K562 (cell line): ENCODE measurements around the gene ZBTB38. TPM values are rescaled to one million over a fixed set of nuclear protein-coding genes. Genes with fewer than 3 reads are reported as not detected.
A peak's percentile ranks its signal among the peaks of the same experiment; 100 is the strongest.

Source experiments
- ATAC-seq: fragments of 200-7000 bp; cut with Tn5 transposase; 3 replicates; pipeline ENCODE4 v1.9.1; 2020; ENCODE audit warnings: moderate library complexity
- BruUV-seq: library from RNA; stranded (reverse); fragments of 400-500 nt; replicated peaks from 2 replicates; lab custom pipeline; 2021; lab: Mats Ljungman, UMichigan
- CTCF ChIA-PET: fragments of 300-600 bp; formaldehyde crosslinking; extraction: SDS; loops from one replicate; lab custom pipeline; 2021; ENCODE audit warnings: low intra/inter-chr PET ratio; lab: Yijun Ruan, JAX
- POLR2A ChIA-PET: fragments of 300-600, 350-650 bp; sonication (Branson Sonifier 250); formaldehyde crosslinking; extraction: SDS; loops from one replicate; lab custom pipeline; 2021; ENCODE audit warnings: antibody characterized with exemption, inconsistent platforms; lab: Yijun Ruan, JAX
- DNase-seq, 4 experiments: peaks; one replicate each; pipeline versions ENCODE4 v3.0.0 to v3.0.0-alpha.2; 2011 to 2018; ENCODE audit warnings: low spot score in 3 of 4, mixed read lengths in 3 of 4; ENCODE audit errors: extremely low read depth in 1 of 4
- FAIRE-seq: peaks from 2 replicates; lab custom pipeline; 2011; peaks lifted over from hg19 to GRCh38; lab: Jason Lieb, UNC
- H2AFZ ChIP-seq: 2 replicates; pipeline ENCODE4 v1.6.0; 2011; ENCODE audit warnings: low read depth, low read length, control low read depth, inconsistent platforms
- H3K27ac ChIP-seq: fragments of 200-600 bp; 3 replicates; pipeline ENCODE4 v1.8.0; 2011; ENCODE audit warnings: low read depth, mild to moderate bottlenecking, control low read depth, inconsistent platforms, low read length, moderate library complexity, mixed read lengths; ENCODE audit errors: extremely low read depth
- H3K27me3 ChIP-seq, 2 experiments: fragments of 300-600 bp in 1 of 2; 2 replicates in 1 of 2; 3 replicates in 1 of 2; pipeline versions ENCODE4 v1.6.0 to v1.8.0; 2011; ENCODE audit warnings: inconsistent platforms in 2 of 2, low read length in 2 of 2, mild to moderate bottlenecking in 1 of 2, mixed read lengths in 1 of 2, moderate library complexity in 1 of 2; ENCODE audit not compliant: control insufficient read depth in 2 of 2, insufficient read depth in 2 of 2
- H3K36me3 ChIP-seq: fragments of 300-600 bp; 3 replicates; pipeline ENCODE4 v1.8.0; 2011; ENCODE audit warnings: mild to moderate bottlenecking, low read length, inconsistent platforms; ENCODE audit not compliant: control insufficient read depth, insufficient read depth
- H3K4me1 ChIP-seq, 2 experiments: fragments of 200-600 bp in 1 of 2; replicated peaks in 1 of 2; 2 replicates in 1 of 2; 3 replicates in 1 of 2; pipeline versions ENCODE4 v1.5.1 to v1.8.0; 2011; ENCODE audit warnings: inconsistent platforms in 2 of 2, low read length in 2 of 2, mild to moderate bottlenecking in 1 of 2, mixed read lengths in 1 of 2, moderate library complexity in 1 of 2; ENCODE audit not compliant: control insufficient read depth in 2 of 2, insufficient read depth in 2 of 2
- H3K4me2 ChIP-seq: 2 replicates; pipeline ENCODE4 v1.6.1; 2011; ENCODE audit warnings: low read length, control low read depth, inconsistent platforms, mixed read lengths; ENCODE audit not compliant: insufficient read depth
- H3K4me3 ChIP-seq: fragments of 200-600 bp; sonication (generic), shearing (Covaris generic); 2 replicates; pipeline ENCODE4 v1.5.1; 2016; ENCODE audit warnings: control low read depth, inconsistent platforms
- H3K79me2 ChIP-seq: fragments of 200-600 bp; 3 replicates; pipeline ENCODE4 v1.8.0; 2011; ENCODE audit warnings: low read length, inconsistent platforms; ENCODE audit not compliant: control insufficient read depth, insufficient read depth
- H3K9ac ChIP-seq, 2 experiments: 2 replicates each; pipeline versions ENCODE4 v1.6.0 to v1.6.1; 2011; ENCODE audit warnings: low read depth in 2 of 2, low read length in 2 of 2, control low read depth in 1 of 2, inconsistent platforms in 1 of 2, mild to moderate bottlenecking in 1 of 2, mixed read lengths in 1 of 2; ENCODE audit not compliant: insufficient read depth in 1 of 2
- H3K9me1 ChIP-seq: one replicate; pipeline ENCODE4 v1.6.0; 2011; ENCODE audit warnings: inconsistent platforms, mild to moderate bottlenecking, low read length, moderate library complexity; ENCODE audit not compliant: control insufficient read depth, insufficient read depth
- H3K9me3 ChIP-seq: replicated peaks from 2 replicates; pipeline ENCODE4 v1.5.1; 2011; ENCODE audit warnings: low read depth, low read length, inconsistent platforms; ENCODE audit not compliant: control insufficient read depth, insufficient read depth
- H4K20me1 ChIP-seq: replicated peaks from 2 replicates; pipeline ENCODE4 v1.6.1; 2011; ENCODE audit warnings: low read length, inconsistent platforms, mixed read lengths; ENCODE audit not compliant: control insufficient read depth, insufficient read depth
- ARHGAP35 ChIP-seq: fragments of 450-650 bp; IDR thresholded peaks from 2 replicates; pipeline ENCODE4 v1.6.1; 2018; ENCODE audit not compliant: partially characterized antibody
- CEBPG ChIP-seq, 3 experiments: fragments of 200-800 bp in 1 of 3; sonication (Bioruptor generic) in 1 of 3; sonication (generic) in 1 of 3; formaldehyde crosslinking in 1 of 3; IDR thresholded peaks in 2 of 3; conservative IDR thresholded peaks in 1 of 3; 2 replicates each; pipeline versions ENCODE4 v1.6.1 to v1.8.0; 2016 to 2022; ENCODE audit warnings: missing compliant biosample characterization in 2 of 3, missing genetic modification characterization in 2 of 3, mild to moderate bottlenecking in 1 of 3, missing genetic modification reagents in 1 of 3
- HOXB6 ChIP-seq: fragments of 250-450 bp; sonication (Bioruptor Pico); IDR thresholded peaks from 2 replicates; pipeline ENCODE4 v1.5.1; 2022; ENCODE audit warnings: mild to moderate bottlenecking, borderline replicate concordance
- IFI16 ChIP-seq: fragments of 250-450 bp; sonication (Bioruptor Pico); IDR thresholded peaks from 2 replicates; pipeline ENCODE4 v2.1.2; 2022; ENCODE audit warnings: mild to moderate bottlenecking, inconsistent platforms
- KAT7 ChIP-seq: sonication (generic); formaldehyde crosslinking; IDR thresholded peaks from 2 replicates; pipeline ENCODE4 v1.8.0; 2022; ENCODE audit warnings: missing genetic modification reagents, mild to moderate bottlenecking, borderline replicate concordance
- NFE2L1 ChIP-seq: fragments of 450-650 bp; IDR thresholded peaks from 2 replicates; pipeline ENCODE4 v1.6.1; 2016; ENCODE audit warnings: missing genetic modification characterization, low read depth, mild to moderate bottlenecking, missing compliant biosample characterization, moderate library complexity, borderline replicate concordance
- NR1H2 ChIP-seq: sonication (generic); formaldehyde crosslinking; IDR thresholded peaks from 2 replicates; pipeline ENCODE4 v1.4.0; 2020; ENCODE audit warnings: mild to moderate bottlenecking, missing genetic modification reagents
- PHB ChIP-seq: fragments of 250-450 bp; sonication (Bioruptor Pico); IDR thresholded peaks from 2 replicates; pipeline ENCODE4 v1.5.0; 2021
- PRPF4 ChIP-seq: fragments of 200-400 bp; formaldehyde crosslinking; IDR thresholded peaks from one replicate; pipeline ENCODE4 v1.6.1; 2017; ENCODE audit warnings: low read length, low read depth, mild to moderate bottlenecking; ENCODE audit not compliant: insufficient read depth, poor library complexity, severe bottlenecking
- PTTG1 ChIP-seq: fragments of 450-650 bp; IDR thresholded peaks from 2 replicates; pipeline ENCODE4 v1.6.1; 2016; ENCODE audit warnings: low read depth, mild to moderate bottlenecking, missing genetic modification characterization, missing compliant biosample characterization
- SP2 ChIP-seq: IDR thresholded peaks from 2 replicates; pipeline ENCODE4 v1.6.1; 2011; ENCODE audit warnings: mild to moderate bottlenecking, low read depth, low read length, moderate library complexity; ENCODE audit not compliant: poor library complexity, severe bottlenecking; ENCODE audit errors: extremely low read depth
- TCFL5 ChIP-seq: fragments of 250-450 bp; sonication (Bioruptor Pico); conservative IDR thresholded peaks from 2 replicates; pipeline ENCODE4 v1.6.1; 2021; ENCODE audit warnings: mild to moderate bottlenecking, moderate library complexity, matching md5 sums
- ZBTB17 ChIP-seq: fragments of 450-650 bp; formaldehyde crosslinking; IDR thresholded peaks from 2 replicates; pipeline ENCODE4 v1.4.0; 2020; ENCODE audit warnings: mild to moderate bottlenecking
- ZNF3 ChIP-seq: fragments of 250-450 bp; sonication (Bioruptor Pico); IDR thresholded peaks from 2 replicates; pipeline ENCODE4 v1.5.0; 2021; ENCODE audit warnings: mild to moderate bottlenecking, moderate library complexity
- WGBS: fragments of 100-300 bp; shearing (Covaris generic); methylation state at CpG from one replicate; pipeline ENCODE4 v1.1.6; 2016; ENCODE audit warnings: low coverage, mixed read lengths; ENCODE audit not compliant: insufficient coverage; ENCODE audit errors: missing lambda C conversion rate; 5-methylcytosine and 5-hydroxymethylcytosine counted together
- in situ Hi-C: fragments of 300-500 bp; cut with MboI; formaldehyde crosslinking; loops from 4 replicates; pipeline ENCODE4 v1.15.0; 2018; ENCODE audit warnings: inconsistent platforms, mixed read lengths
- intact Hi-C: fragments of 100-400 bp; cut with micrococcal nuclease; formaldehyde crosslinking; loops from 2 replicates; pipeline ENCODE4 v1.14.2; 2022
- polyA plus RNA-seq, 8 experiments: library from polyadenylated mRNA; depleted of rRNA in 4 of 8; stranded (reverse) in 5 of 8; unstranded in 3 of 8; fragments of >200 nt; fragmentation: Nextera tagmentation in 2 of 8; fragmentation: Illumina TruSeq in 1 of 8; extraction: Ambion mirVana in 2 of 8; extraction: Trizol in 1 of 8; gene quantifications; 2 replicates each; pipeline versions ENCODE4 v1.2.1 to v1.2.3, GENCODE V29; 2011 to 2014; ENCODE audit warnings: inconsistent platforms in 1 of 8, missing spikeins in 1 of 8
- total RNA-seq, 7 experiments: library from RNA; depleted of rRNA in 6 of 7; stranded (reverse); fragments of >200 nt in 6 of 7; fragmentation: Illumina TruSeq in 2 of 7; extraction: Trizol in 2 of 7; gene quantifications; 2 replicates each; pipeline versions ENCODE4 v1.2.1 to v1.2.3, GENCODE V29; 2011 to 2021; ENCODE audit warnings: low replicate concordance in 1 of 7
- TF ChIP-seq, protein P1 (sequence below): sonication (generic); formaldehyde crosslinking; IDR thresholded peaks from 2 replicates; pipeline ENCODE4 v1.8.0; 2023; ENCODE audit warnings: mild to moderate bottlenecking, missing genetic modification reagents
- TF ChIP-seq, protein P2 (sequence below): fragments of 250-450 bp; sonication (Bioruptor Pico); IDR thresholded peaks from 2 replicates; pipeline ENCODE4 v1.8.0; 2022; ENCODE audit warnings: moderate library complexity, mild to moderate bottlenecking, inconsistent platforms

ZBTB38 gene
- total and polyA plus RNA-seq, 9 of the 15 experiments (the other 6 are each of a cell fraction or from before 2014, with no cell fraction given): 12.1 to 39.4 (median 22.9) TPM

DNA sequence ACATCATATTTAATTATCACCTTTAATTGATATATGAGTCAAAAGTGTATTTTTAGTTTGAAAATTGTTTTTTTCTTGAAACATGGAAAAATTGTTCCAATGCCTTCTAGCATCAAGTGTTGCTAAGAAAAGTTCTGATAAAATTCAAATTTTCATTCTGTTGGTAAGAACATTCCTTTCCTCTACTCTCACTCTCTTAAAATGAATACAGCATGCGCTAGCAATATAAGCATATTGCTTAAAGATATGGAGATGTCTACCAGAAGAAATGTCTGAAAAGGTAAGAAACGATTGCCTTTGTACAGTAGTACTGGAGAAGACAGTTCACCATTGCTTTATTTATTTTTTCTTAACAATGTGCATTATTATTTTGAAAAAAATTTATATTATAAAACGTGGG, 17.6 kb upstream of the ZBTB38 start:
- Histone ChIP-seq H3K4me2 (no peak overlapping the region), H3K9me1 (peaks cover 4% of the 10 kb centered on the region), H3K79me2 (no peaks in the 10 kb centered on the region), H3K27me3 (no peaks in the 10 kb centered on the region), H3K9me3 (no peaks in the 10 kb centered on the region), H3K27ac (no peak overlapping the region), H3K4me3 (no peak overlapping the region), H3K36me3 (no peaks in the 10 kb centered on the region), H2AFZ (peak overlapping the region; percentile 57), H3K9ac (no peak overlapping the region; a peak in 1 of 4 replicates), H4K20me1 (no peaks in the 10 kb centered on the region), H3K4me1 (peaks cover 9 to 58% of the 10 kb centered on the region in 2 experiments; a peak in 4 of 5 replicates)
- intact Hi-C loops: no loop called here
- in situ Hi-C loops: no loop called here
- WGBS: 34% methylated on average over 3 of the region's 3 CpGs
- POLR2A ChIA-PET: no interaction called here
- no peak for TF ChIP-seq ARHGAP35
- TF ChIP-seq KAT7 (CRISPR knock-in tag): no peak
- TF ChIP-seq NR1H2 (CRISPR knock-in tag): no peak
- no peak for TF ChIP-seq PRPF4
- no peak for TF ChIP-seq PHB (CRISPR knock-in tag)
- TF ChIP-seq HOXB6 (CRISPR knock-in tag): no peak
- TF ChIP-seq, protein P1, sequence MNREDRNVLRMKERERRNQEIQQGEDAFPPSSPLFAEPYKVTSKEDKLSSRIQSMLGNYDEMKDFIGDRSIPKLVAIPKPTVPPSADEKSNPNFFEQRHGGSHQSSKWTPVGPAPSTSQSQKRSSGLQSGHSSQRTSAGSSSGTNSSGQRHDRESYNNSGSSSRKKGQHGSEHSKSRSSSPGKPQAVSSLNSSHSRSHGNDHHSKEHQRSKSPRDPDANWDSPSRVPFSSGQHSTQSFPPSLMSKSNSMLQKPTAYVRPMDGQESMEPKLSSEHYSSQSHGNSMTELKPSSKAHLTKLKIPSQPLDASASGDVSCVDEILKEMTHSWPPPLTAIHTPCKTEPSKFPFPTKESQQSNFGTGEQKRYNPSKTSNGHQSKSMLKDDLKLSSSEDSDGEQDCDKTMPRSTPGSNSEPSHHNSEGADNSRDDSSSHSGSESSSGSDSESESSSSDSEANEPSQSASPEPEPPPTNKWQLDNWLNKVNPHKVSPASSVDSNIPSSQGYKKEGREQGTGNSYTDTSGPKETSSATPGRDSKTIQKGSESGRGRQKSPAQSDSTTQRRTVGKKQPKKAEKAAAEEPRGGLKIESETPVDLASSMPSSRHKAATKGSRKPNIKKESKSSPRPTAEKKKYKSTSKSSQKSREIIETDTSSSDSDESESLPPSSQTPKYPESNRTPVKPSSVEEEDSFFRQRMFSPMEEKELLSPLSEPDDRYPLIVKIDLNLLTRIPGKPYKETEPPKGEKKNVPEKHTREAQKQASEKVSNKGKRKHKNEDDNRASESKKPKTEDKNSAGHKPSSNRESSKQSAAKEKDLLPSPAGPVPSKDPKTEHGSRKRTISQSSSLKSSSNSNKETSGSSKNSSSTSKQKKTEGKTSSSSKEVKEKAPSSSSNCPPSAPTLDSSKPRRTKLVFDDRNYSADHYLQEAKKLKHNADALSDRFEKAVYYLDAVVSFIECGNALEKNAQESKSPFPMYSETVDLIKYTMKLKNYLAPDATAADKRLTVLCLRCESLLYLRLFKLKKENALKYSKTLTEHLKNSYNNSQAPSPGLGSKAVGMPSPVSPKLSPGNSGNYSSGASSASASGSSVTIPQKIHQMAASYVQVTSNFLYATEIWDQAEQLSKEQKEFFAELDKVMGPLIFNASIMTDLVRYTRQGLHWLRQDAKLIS (CRISPR knock-in tag): no peak
- TF ChIP-seq, protein P2, sequence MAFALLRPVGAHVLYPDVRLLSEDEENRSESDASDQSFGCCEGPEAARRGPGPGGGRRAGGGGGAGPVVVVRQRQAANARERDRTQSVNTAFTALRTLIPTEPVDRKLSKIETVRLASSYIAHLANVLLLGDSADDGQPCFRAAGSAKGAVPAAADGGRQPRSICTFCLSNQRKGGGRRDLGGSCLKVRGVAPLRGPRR: no peak
- TF ChIP-seq SP2: no peak
- no peak for TF ChIP-seq NFE2L1 (tag)
- TF ChIP-seq ZNF3 (CRISPR knock-in tag): no peak
- no peak for TF ChIP-seq CEBPG (CRISPR knock-in tag; IDR thresholded peaks at IDR 0.05)
- no peak for TF ChIP-seq CEBPG (tag; conservative IDR thresholded peaks at IDR 0.05 in 1 of 2, IDR thresholded peaks at IDR 0.05 in 1 of 2)
- TF ChIP-seq ZBTB17 (CRISPR knock-in tag): no peak
- no peak for TF ChIP-seq IFI16 (CRISPR knock-in tag)
- TF ChIP-seq PTTG1: no peak
- TF ChIP-seq TCFL5 (CRISPR knock-in tag): no peak
- DNase-seq (no peak), FAIRE-seq (no peak), ATAC-seq (no peak)
- CTCF ChIA-PET: no interaction called here
- no TSS peak for BruUV-seq
